Medulla oblongata (tissue), 1 donor: ENCODE measurements around the gene ZNF607.
"Not testable (repeated sequence)": the region's sequence is repeated elsewhere in the genome, so short reads cannot be mapped to it uniquely, and the experiment has no call there.

Experiments used
- DNase-seq: peaks from one replicate; pipeline ENCODE4 v3.0.0-alpha.2; 2015; ENCODE audit errors: extremely low spot score

Gene ZNF607

GRCh38 chr19:37719111-37719926, at the start of gene ZNF607:
Gene ZNF607 (minus strand): TSS chr19:37719761. CDS start chr19:37711618, 8,143 bp downstream.
- peak; percentile 92 for DNase-seq

- no peak for DNase-seq
These were observed 43.9 kb upstream of the ZNF607 start for GRCh38 chr19:37763488-37763887.

- DNase-seq: not testable (repeated sequence)
These were observed 38.1 kb upstream of the ZNF607 start for GRCh38 chr19:37757683-37758082.

GRCh38 chr19:37738371-37738770, 18.8 kb upstream of the ZNF607 start:
- no peak for DNase-seq

GRCh38 chr19:37725181-37725580, 5.6 kb upstream of the ZNF607 start:
- no peak for DNase-seq

- no peak for DNase-seq
These were observed 335 bp upstream of the ZNF607 start for GRCh38 chr19:37719927-37720265.

- DNase-seq: peak; percentile 2
These were observed 1.3 kb downstream of the ZNF607 start for GRCh38 chr19:37718304-37718703.

GRCh38 chr19:37716140-37716539, 3.4 kb downstream of the ZNF607 start:
- no peak for DNase-seq

- DNase-seq: no peak
These were observed 13.4 kb downstream of the ZNF607 start for GRCh38 chr19:37706052-37706605.

GRCh38 chr19:37699057-37699456, 20.5 kb downstream of the ZNF607 start:
- DNase-seq: no peak

GRCh38 chr19:37698216-37698615, 21.3 kb downstream of the ZNF607 start:
- DNase-seq: no peak

GRCh38 chr19:37695144-37695899, 24.2 kb downstream of the ZNF607 start:
- DNase-seq: no peak

GRCh38 chr19:37692956-37693620, 26.5 kb downstream of the ZNF607 start:
- DNase-seq: peak; percentile 62

- peak; percentile 87 for DNase-seq
These were observed 27.6 kb downstream of the ZNF607 start for GRCh38 chr19:37691881-37692504.

- DNase-seq: no peak
These were observed 36.0 kb downstream of the ZNF607 start for GRCh38 chr19:37683520-37683919.

GRCh38 chr19:37669450-37669914, 50.1 kb downstream of the ZNF607 start:
- DNase-seq: no peak

- DNase-seq: not testable (repeated sequence)
These were observed 62.4 kb downstream of the ZNF607 start for GRCh38 chr19:37657157-37657556.

GRCh38 chr19:37655689-37656371, 63.7 kb downstream of the ZNF607 start:
- DNase-seq: peak; percentile 84

GRCh38 chr19:37655301-37655688, 64.3 kb downstream of the ZNF607 start, which contains the start of gene ZFP30:
Gene ZFP30 (minus strand): TSS chr19:37655465. CDS start chr19:37647822, 7,643 bp downstream.
- DNase-seq: peak; percentile 95

- DNase-seq: peak; percentile 41
These were observed 64.8 kb downstream of the ZNF607 start for GRCh38 chr19:37654629-37655300.
